Mononuclear cell (primary cell): ENCODE results near the gene SECISBP2L. TPM values are rescaled to one million over a fixed set of nuclear protein-coding genes. Genes with fewer than 3 reads are reported as not detected.

Experiments
- H3K27me3 ChIP-seq: 2 replicates; pipeline ENCODE4 v1.6.0; 2011; ENCODE audit warnings: low read length, control low read depth; ENCODE audit not compliant: insufficient read depth
- H3K4me1 ChIP-seq: 2 replicates; pipeline ENCODE4 v1.5.1; 2011; ENCODE audit warnings: mild to moderate bottlenecking, low read length, control low read depth; ENCODE audit not compliant: insufficient read depth
- H3K4me3 ChIP-seq: 2 replicates; pipeline ENCODE4 v1.5.1; 2011; ENCODE audit warnings: mild to moderate bottlenecking, low read length, moderate library complexity
- H3K9me3 ChIP-seq: 2 replicates; pipeline ENCODE4 v1.5.1; 2011; ENCODE audit warnings: low read depth, mild to moderate bottlenecking, control low read depth, low read length
- total RNA-seq: library from RNA; depleted of rRNA; stranded (reverse); fragments of >200 nt; gene quantifications from one replicate; pipeline ENCODE4 v1.2.3, GENCODE V29; 2012

Gene SECISBP2L
- total RNA-seq, 1 donor = 78.3 TPM

DNA sequence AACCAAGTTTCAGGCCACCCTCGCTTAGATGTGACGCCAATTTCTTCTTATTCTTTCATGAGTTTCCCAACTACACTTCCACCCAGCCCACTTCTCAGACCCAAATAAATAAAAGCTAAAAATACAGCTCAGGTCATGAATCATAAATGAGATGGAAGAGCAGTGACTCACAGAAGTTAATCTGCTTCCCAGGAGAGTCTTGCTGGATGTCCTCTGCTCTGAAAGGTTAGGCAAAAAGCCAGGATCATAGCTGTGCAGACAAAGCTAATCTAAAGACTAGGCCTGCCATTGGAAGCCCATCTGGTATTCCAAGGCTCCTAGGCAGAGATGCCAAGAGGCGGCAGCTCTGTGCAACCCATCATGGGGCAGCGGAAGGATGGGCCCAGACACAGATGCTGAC is 106.6 kb downstream of the SECISBP2L start:
- Histone ChIP-seq H3K9me3 (no peaks in the 10 kb centered on the region), H3K27me3 (no peaks in the 10 kb centered on the region), H3K4me3 (no peak overlapping the region), H3K4me1 (no peaks in the 10 kb centered on the region)

Other genes starting within 250 kb of the SECISBP2L start
- gene CEP152, start 235.4 kb downstream of the SECISBP2L start, total RNA-seq = 12.8 TPM
- 79.9 TPM for gene EID1, start 168.3 kb downstream of the SECISBP2L start, total RNA-seq
- 0.10 TPM for gene SHC4, start 82.5 kb downstream of the SECISBP2L start, total RNA-seq
- gene COPS2, start 109.2 kb upstream of the SECISBP2L start, total RNA-seq = 167 TPM
- 14.5 TPM for gene GALK2, start 123.8 kb upstream of the SECISBP2L start, total RNA-seq